LNCAP (cell line): Measurements from ENCODE around the gene PAIP2.

Experiments used
- TF ChIP-seq, protein P1 (sequence below): fragments of 450-650 bp; IDR thresholded peaks from 2 replicates; pipeline ENCODE4 v1.5.1; 2017; ENCODE audit warnings: mild to moderate bottlenecking

The PAIP2 gene

GRCh38 chr5:139363937-139364336 lies 22.3 kb downstream of the PAIP2 start:
- TF ChIP-seq, protein P1, sequence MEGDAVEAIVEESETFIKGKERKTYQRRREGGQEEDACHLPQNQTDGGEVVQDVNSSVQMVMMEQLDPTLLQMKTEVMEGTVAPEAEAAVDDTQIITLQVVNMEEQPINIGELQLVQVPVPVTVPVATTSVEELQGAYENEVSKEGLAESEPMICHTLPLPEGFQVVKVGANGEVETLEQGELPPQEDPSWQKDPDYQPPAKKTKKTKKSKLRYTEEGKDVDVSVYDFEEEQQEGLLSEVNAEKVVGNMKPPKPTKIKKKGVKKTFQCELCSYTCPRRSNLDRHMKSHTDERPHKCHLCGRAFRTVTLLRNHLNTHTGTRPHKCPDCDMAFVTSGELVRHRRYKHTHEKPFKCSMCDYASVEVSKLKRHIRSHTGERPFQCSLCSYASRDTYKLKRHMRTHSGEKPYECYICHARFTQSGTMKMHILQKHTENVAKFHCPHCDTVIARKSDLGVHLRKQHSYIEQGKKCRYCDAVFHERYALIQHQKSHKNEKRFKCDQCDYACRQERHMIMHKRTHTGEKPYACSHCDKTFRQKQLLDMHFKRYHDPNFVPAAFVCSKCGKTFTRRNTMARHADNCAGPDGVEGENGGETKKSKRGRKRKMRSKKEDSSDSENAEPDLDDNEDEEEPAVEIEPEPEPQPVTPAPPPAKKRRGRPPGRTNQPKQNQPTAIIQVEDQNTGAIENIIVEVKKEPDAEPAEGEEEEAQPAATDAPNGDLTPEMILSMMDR: no peak

DNA sequence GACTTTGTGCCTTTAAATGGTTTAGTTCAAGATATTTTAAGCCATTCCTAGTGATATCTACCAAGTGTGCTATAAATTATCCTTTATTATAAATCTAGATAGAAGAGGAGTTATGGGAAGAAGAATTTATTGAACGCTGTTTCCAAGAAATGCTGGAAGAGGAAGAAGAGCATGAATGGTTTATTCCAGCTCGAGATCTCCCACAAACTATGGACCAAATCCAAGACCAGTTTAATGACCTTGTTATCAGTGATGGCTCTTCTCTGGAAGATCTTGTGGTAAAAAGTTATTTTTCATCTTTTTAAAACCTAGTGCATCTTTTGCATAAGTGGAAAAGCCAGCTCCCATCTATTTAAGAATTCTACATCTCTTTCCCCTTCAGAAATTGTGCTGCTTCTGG lies 22.8 kb downstream of the PAIP2 start:
- TF ChIP-seq, protein P1: no peak

- TF ChIP-seq, protein P1: no peak
These were observed 27.0 kb downstream of the PAIP2 start for GRCh38 chr5:139368613-139369012.

DNA sequence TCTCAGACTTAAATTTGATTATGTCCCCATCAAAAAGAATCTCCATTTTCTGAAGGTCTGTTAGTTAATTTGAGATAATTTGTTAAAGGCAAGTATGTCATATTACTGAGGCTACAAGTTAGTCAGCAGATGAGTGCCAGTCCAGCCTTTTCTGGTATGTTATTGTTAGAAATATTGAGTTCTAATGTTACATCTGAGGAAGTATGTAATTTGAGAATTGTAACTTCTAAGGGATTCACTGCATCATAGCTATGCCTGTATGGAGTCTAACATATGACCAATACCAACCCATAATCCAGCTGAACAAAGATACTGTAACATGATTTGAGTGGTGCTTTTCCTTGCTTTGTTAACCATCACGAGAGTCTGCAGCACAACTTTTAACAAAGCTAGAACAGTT lies 27.5 kb downstream of the PAIP2 start:
- TF ChIP-seq, protein P1: no peak

- TF ChIP-seq, protein P1: no peak
These were observed 30.1 kb downstream of the PAIP2 start for GRCh38 chr5:139371482-139372435.

DNA sequence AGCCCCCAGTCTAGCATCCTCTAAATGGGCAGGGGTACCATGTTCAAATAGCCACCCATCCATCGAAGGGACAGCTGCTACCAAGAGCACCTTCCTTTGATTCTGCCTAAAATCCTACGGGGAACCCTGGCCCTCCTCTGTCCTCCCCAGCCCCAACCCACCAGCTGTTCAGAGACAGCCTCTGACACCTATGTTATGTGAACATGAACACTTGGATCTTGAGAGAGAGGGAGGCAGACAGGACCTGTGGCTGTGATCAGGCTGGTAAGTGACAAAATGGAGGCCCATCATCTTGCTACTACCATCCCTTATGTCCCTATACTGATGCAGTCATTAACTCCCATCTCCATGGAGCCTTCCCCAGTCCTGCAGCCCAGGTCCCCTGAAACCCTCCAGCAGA lies 33.3 kb downstream of the PAIP2 start:
- TF ChIP-seq, protein P1: no peak

GRCh38 chr5:139376364-139376763 lies 34.7 kb downstream of the PAIP2 start:
- TF ChIP-seq, protein P1: no peak
